Esophagus (tissue), 2 donors: ENCODE data around the gene CSF1. TPM values are rescaled to one million over a fixed set of nuclear protein-coding genes. Genes with fewer than 3 reads are reported as not detected.
A peak's percentile ranks its signal among the peaks of the same experiment; 100 is the strongest.

Experiments
- H3K27ac ChIP-seq, 2 donors: one replicate each; pipeline ENCODE4 v1.5.1; 2013; ENCODE audit warnings: low read depth in 2 of 2, mild to moderate bottlenecking in 2 of 2, inconsistent platforms in 1 of 2, low read length in 1 of 2, moderate library complexity in 1 of 2
- H3K27me3 ChIP-seq, 2 donors: one replicate each; pipeline ENCODE4 v1.6.1; 2013; ENCODE audit warnings: low read length in 2 of 2, control low read depth in 1 of 2, mild to moderate bottlenecking in 1 of 2; ENCODE audit not compliant: insufficient read depth in 2 of 2, control insufficient read depth in 1 of 2
- H3K36me3 ChIP-seq, 2 donors: one replicate each; pipeline ENCODE4 v1.6.1; 2013; ENCODE audit warnings: low read length in 1 of 2; ENCODE audit not compliant: control insufficient read depth in 2 of 2, insufficient read depth in 2 of 2
- H3K4me1 ChIP-seq, 2 donors: one replicate each; pipeline ENCODE4 v1.6.1; 2013; ENCODE audit warnings: low read length in 1 of 2; ENCODE audit not compliant: control insufficient read depth in 2 of 2, insufficient read depth in 2 of 2
- H3K4me3 ChIP-seq, 2 donors: one replicate each; pipeline ENCODE4 v1.5.1; 2013; ENCODE audit warnings: low read length in 2 of 2, mild to moderate bottlenecking in 2 of 2, low read depth in 1 of 2, moderate library complexity in 1 of 2
- H3K9me3 ChIP-seq, 2 donors: one replicate each; pipeline ENCODE4 v1.6.1; 2013; ENCODE audit warnings: mild to moderate bottlenecking in 2 of 2, low read depth in 1 of 2, low read length in 1 of 2, moderate library complexity in 1 of 2; ENCODE audit not compliant: control insufficient read depth in 2 of 2, insufficient read depth in 1 of 2
- WGBS, 2 donors: extraction: QIAGEN DNeasy Blood & Tissue Kit; methylation state at CpG; one replicate each; pipeline ENCODE4 v1.1.7; 2013; 5-methylcytosine and 5-hydroxymethylcytosine counted together
- polyA plus RNA-seq, 2 donors: library from polyadenylated mRNA; stranded (reverse); fragments of 200-250 nt; gene quantifications; one replicate each; pipeline ENCODE4 v1.2.3, GENCODE V29; 2013
- donor health status: healthy with polysubstance abuse.
- donor health status: Bipolar disorder and iron deficiency.

CSF1 gene
- polyA plus RNA-seq, 2 donors = 5.6 to 5.7 TPM

GRCh38 chr1:109908836-109909235 lies 1.8 kb upstream of the CSF1 start:
- Histone ChIP-seq H3K27ac (no peak overlapping the region), H3K9me3 (no peaks in the 10 kb centered on the region), H3K4me3 (no peak overlapping the region), H3K4me1 (peaks cover 7 to 12% of the 10 kb centered on the region in 2 donors), H3K36me3 (no peaks in the 10 kb centered on the region), H3K27me3 (no peaks in the 10 kb centered on the region)
- WGBS, 2 donors = 74 to 96% methylated on average over 3 of the region's 3 CpGs

DNA sequence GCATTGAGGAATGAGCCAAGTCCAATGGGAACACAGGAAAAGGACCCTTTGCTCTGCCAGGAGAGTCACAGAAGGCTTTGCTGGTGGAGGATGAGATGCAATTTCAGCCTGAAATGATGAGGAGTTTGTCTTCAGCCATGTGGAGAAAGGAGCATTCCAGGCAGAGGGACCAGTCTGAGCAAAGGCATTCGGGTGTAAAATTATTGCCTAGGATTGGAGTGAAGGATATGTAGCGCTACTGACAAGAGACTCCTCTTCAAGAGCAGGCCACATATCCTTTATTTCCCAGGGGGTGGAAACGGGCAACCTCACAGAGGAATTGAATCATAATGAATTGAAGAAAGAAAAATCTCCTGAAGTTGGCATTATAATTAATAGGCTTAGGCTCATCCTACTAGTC lies 1.1 kb upstream of the CSF1 start:
- 59 to 72% methylated on average over 3 of the region's 3 CpGs for WGBS, 2 donors
- no peak overlapping the region for H3K27ac ChIP-seq
- no peaks in the 10 kb centered on the region for H3K9me3 ChIP-seq
- H3K27me3 ChIP-seq = no peaks in the 10 kb centered on the region
- H3K4me3 ChIP-seq = no peak overlapping the region
- H3K36me3 ChIP-seq = peaks cover 0 to 5% of the 10 kb centered on the region in 2 donors
- H3K4me1 ChIP-seq = peaks cover 13 to 17% of the 10 kb centered on the region in 2 donors

- H3K9me3 ChIP-seq = no peaks in the 10 kb centered on the region
- WGBS, 2 donors = 1 to 3% methylated on average over 53 to 70 of the region's 70 CpGs
- H3K27ac ChIP-seq = peak overlapping the region; percentile 69 to 77
- H3K4me3 ChIP-seq = peak overlapping the region; percentile 84 to 87
- H3K4me1 ChIP-seq = peaks cover 15 to 21% of the 10 kb centered on the region in 2 donors
- H3K36me3 ChIP-seq = peaks cover 0 to 12% of the 10 kb centered on the region in 2 donors
- H3K27me3 ChIP-seq = no peaks in the 10 kb centered on the region
Measured at GRCh38 chr1:109910963-109911798, 532 bp downstream of the CSF1 start.

GRCh38 chr1:109912214-109912861 lies 1.7 kb downstream of the CSF1 start:
- Histone ChIP-seq H3K4me1 (peaks cover 15 to 21% of the 10 kb centered on the region in 2 donors), H3K27me3 (no peaks in the 10 kb centered on the region), H3K27ac (peak overlapping the region; percentile 42 to 61), H3K36me3 (peaks cover 0 to 17% of the 10 kb centered on the region in 2 donors), H3K4me3 (peak overlapping the region; percentile 84 to 87), H3K9me3 (no peaks in the 10 kb centered on the region)
- WGBS, 2 donors = 46 to 56% methylated on average over 4 of the region's 4 CpGs

- WGBS, 2 donors = 12 to 31% methylated on average over 1 of the region's 1 CpG
- H3K36me3 ChIP-seq = peaks cover 0 to 18% of the 10 kb centered on the region in 2 donors
- H3K27me3 ChIP-seq = no peaks in the 10 kb centered on the region
- H3K9me3 ChIP-seq = no peaks in the 10 kb centered on the region
- H3K4me3 ChIP-seq = peak overlapping the region in 1 of 2 donors; percentile 84
- H3K4me1 ChIP-seq = peaks cover 15 to 21% of the 10 kb centered on the region in 2 donors
- H3K27ac ChIP-seq = peak overlapping the region; percentile 42 to 61
Measured at GRCh38 chr1:109912873-109913272, 2.2 kb downstream of the CSF1 start.

- WGBS, 2 donors = 28 to 57% methylated on average over 1 of the region's 1 CpG
- Histone ChIP-seq H3K4me1 (peaks cover 19 to 21% of the 10 kb centered on the region in 2 donors), H3K4me3 (no peak overlapping the region), H3K9me3 (no peaks in the 10 kb centered on the region), H3K27ac (peak overlapping the region; percentile 42 to 52), H3K36me3 (peaks cover 3 to 18% of the 10 kb centered on the region in 2 donors), H3K27me3 (no peaks in the 10 kb centered on the region)
Measured at GRCh38 chr1:109913360-109913879, 2.8 kb downstream of the CSF1 start.

- peaks cover 3 to 18% of the 10 kb centered on the region in 2 donors for H3K36me3 ChIP-seq
- H3K9me3 ChIP-seq = no peaks in the 10 kb centered on the region
- no peak overlapping the region for H3K4me3 ChIP-seq
- H3K27me3 ChIP-seq = no peaks in the 10 kb centered on the region
- 61 to 70% methylated on average over 6 of the region's 6 CpGs for WGBS, 2 donors
- peaks cover 21 to 23% of the 10 kb centered on the region in 2 donors for H3K4me1 ChIP-seq
- peak overlapping the region in 1 of 2 donors; percentile 2 for H3K27ac ChIP-seq
Measured at GRCh38 chr1:109914587-109915240, 4.1 kb downstream of the CSF1 start.

GRCh38 chr1:109917051-109917767 lies 6.6 kb downstream of the CSF1 start:
- Histone ChIP-seq H3K27me3 (no peaks in the 10 kb centered on the region), H3K36me3 (peaks cover 9 to 28% of the 10 kb centered on the region in 2 donors), H3K4me1 (peaks cover 18 to 22% of the 10 kb centered on the region in 2 donors), H3K27ac (no peak overlapping the region), H3K9me3 (no peaks in the 10 kb centered on the region), H3K4me3 (no peak overlapping the region)
- WGBS, 2 donors = 95 to 96% methylated on average over 9 of the region's 9 CpGs
